HTR-8/SVneo (cell line): ENCODE data around the gene ACOX1.

Source experiments
- DNase-seq: peaks from one replicate; pipeline ENCODE4 v3.0.0; 2011; ENCODE audit warnings: low spot score, mixed read lengths; ENCODE audit not compliant: insufficient read length
- FAIRE-seq: peaks from 2 replicates; lab custom pipeline; 2011; peaks lifted over from hg19 to GRCh38; lab: Jason Lieb, UNC

The ACOX1 gene

DNA sequence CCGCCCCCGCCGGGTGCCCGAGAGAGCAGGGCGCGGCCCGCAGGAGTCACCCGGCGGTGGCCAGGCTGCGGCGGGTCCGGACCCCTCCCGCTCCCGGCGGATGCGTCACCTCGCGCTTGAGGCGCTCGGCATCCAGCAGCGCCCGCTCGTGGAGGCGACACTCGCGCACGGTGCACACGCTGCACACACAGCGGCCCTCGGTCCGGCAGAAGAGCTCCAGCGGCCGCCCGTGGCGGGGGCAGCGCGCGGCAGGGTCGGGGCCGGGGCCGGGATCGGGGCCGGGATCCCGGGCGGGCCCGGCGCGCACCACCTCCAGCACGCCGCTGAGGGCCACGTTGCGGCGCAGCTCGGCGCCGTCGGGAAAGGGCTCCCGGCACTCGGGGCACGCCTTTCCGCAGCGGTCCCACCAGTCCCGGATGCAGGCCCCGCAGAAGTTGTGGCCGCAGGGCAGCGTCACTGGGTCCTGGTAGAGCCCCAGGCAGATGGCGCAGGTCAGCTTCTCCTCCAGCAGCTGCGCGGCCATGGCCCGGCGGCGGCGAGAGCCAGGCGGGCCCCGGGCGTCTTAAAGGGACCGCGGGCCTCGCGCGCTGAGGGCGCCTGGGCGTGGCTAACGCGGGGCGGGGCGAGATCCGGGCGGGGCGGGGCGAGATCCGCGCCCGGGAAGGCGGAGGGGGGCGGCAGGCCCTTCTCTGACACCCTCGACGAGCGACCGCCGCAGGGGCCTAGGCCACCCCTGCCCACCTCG lies 82.4 kb downstream of the ACOX1 start, which contains the start of gene TRIM65:
TRIM65 (minus strand) TSS at position 537 of the 745 bp plus-strand sequence; CDS start at position 523, 14 bp downstream.
- FAIRE-seq, result peak; percentile 95
- peak; percentile 88 for DNase-seq

DNA sequence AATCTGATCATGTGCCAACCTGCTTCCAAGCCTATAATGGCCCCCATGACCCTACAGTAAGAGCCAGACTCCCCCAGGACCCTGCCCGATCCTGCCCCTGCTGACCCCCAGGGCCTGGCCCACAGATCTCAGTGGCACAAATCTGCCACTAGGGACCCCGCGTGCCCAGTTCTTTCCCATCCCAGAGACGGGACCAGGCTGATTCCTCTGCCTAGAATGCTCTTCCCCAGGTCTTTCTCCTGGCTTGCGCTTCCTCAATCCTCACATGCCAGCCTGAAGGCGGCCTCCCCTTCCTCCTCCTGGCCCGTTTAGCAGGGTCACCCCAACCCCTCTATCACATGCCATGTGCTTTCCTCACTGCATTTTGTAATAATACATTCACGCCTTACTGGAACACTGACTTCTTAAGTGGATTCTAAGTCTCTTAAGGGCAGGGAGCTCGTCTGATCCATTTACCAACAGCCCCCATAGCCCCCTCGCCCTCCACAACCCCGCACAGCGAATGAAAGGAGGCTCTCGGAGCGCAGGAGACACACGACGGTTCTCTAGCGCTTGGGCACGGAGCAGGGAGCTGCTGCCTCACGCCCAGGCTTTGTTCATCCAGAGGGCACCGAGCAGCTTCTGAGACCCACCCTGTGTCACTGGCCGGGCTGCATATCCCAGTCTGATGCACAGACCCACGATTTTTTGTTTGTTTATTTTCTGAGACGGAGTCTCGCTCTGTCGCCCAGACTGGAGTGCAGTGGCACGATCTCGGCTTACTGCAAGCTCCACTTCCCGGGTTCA lies 83.4 kb downstream of the ACOX1 start:
- peak; percentile 48 for DNase-seq
- peak; percentile 77 for FAIRE-seq

GRCh38 chr17:75894049-75894733 lies 84.8 kb downstream of the ACOX1 start:
- FAIRE-seq (peak; percentile 87), DNase-seq (no peak)

- FAIRE-seq (no peak), DNase-seq (no peak)
Measured at GRCh38 chr17:75893305-75894048, 85.5 kb downstream of the ACOX1 start.

DNA sequence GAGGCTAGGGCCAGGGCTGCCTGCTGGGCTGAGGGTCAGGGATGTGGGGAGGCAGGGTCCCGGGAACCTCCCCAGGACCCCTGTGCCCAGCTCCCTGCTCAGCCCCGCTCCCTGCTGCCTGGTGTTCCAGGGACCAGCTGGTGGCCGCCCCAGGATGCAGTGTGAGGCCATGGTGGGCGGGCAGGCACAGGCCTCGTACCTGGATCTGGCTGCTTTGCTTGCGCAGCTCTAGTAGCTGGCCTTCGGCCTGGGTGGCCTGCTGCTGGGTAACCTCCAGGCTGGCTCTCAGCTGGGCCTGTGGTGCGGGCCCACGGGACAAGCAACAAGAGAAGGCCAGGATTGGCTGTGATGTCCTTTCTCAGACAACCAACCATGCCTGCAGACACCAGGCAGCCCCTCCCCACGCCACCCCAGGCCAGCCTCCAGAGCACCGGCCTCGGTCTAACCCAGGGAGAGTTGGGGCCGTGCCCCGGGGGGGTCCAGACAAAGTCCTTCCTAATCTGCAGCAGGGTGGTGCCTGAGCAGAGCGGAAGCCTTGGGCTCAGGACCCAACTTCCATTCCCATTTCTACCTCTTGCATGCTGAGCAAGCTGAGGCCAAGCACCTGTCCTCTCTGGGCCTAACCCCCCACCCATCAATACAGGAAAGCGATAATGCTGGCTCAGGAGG lies 86.3 kb downstream of the ACOX1 start:
- DNase-seq, result no peak
- FAIRE-seq, result no peak

DNA sequence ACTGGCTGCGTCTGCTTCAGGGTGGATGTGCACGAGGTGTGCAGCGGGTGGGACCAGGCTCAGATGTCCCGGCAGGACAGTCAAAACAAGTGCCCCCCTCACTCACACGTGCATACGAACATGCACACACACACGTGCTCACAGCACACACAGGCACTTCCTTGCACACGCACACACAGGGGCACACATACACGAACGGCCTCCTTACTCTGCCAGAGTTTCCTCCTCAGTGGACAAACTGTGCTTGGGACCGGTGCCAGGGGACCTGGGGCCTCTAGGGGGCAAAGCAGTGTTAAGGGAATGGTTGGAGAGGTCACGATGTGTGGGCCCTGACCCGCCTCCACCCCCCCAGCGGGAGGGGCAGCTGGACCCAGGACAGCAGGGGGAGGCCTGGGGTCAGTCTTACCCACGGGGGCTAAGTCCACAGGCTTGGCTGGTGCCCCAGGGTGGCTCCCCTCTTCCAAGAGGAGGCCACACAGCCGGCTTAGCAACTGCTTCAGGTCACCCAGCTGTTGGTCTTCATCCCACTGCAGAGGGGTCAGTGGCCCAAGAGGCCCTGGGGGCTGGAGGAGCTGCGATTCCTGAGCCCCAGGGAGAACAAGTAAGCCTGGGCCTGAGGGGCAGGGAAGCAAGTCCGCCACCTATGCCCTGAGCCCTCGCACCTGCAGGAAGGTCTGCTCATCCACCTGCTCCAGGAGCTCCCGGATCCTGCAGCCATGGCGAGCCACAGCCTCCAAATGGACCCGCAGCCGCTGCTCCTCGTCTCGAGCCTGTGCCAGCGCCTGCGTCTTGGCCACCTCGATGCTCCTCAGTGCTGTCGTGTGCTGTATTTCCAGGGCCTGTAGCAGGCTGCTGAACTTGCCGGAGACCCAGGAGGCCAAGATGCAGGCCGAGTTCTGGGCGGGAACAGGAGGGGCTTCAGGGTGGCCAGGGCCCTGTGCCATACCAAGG lies 87.1 kb downstream of the ACOX1 start:
- DNase-seq, result no peak
- FAIRE-seq, result peak; percentile 85
